Subcutaneous adipose tissue (tissue), 4 donors: ENCODE data around the gene CREB3L1. TPM values are rescaled to one million over a fixed set of nuclear protein-coding genes. Genes with fewer than 3 reads are reported as not detected.

ENCODE experiments used
- total RNA-seq, 4 donors: library from RNA; depleted of rRNA; stranded (reverse); fragments of >200 nt; gene quantifications; one replicate each; pipeline ENCODE4 v1.1.0, GENCODE V29; 2016
- TF ChIP-seq, protein P1 (sequence below): fragments of 450-650 bp; IDR thresholded peaks from one replicate; pipeline ENCODE4 v1.5.1; 2016; ENCODE audit warnings: low read depth, mild to moderate bottlenecking, control low read depth, antibody characterized with exemption, moderate library complexity

The CREB3L1 gene
- total RNA-seq, 4 donors from 2014 or later, result 0.44 to 4.9 (median 2.5) TPM

GRCh38 chr11:46307785-46308341, 30.4 kb downstream of the CREB3L1 start:
- TF ChIP-seq, protein P1, sequence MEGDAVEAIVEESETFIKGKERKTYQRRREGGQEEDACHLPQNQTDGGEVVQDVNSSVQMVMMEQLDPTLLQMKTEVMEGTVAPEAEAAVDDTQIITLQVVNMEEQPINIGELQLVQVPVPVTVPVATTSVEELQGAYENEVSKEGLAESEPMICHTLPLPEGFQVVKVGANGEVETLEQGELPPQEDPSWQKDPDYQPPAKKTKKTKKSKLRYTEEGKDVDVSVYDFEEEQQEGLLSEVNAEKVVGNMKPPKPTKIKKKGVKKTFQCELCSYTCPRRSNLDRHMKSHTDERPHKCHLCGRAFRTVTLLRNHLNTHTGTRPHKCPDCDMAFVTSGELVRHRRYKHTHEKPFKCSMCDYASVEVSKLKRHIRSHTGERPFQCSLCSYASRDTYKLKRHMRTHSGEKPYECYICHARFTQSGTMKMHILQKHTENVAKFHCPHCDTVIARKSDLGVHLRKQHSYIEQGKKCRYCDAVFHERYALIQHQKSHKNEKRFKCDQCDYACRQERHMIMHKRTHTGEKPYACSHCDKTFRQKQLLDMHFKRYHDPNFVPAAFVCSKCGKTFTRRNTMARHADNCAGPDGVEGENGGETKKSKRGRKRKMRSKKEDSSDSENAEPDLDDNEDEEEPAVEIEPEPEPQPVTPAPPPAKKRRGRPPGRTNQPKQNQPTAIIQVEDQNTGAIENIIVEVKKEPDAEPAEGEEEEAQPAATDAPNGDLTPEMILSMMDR, result no peak

DNA sequence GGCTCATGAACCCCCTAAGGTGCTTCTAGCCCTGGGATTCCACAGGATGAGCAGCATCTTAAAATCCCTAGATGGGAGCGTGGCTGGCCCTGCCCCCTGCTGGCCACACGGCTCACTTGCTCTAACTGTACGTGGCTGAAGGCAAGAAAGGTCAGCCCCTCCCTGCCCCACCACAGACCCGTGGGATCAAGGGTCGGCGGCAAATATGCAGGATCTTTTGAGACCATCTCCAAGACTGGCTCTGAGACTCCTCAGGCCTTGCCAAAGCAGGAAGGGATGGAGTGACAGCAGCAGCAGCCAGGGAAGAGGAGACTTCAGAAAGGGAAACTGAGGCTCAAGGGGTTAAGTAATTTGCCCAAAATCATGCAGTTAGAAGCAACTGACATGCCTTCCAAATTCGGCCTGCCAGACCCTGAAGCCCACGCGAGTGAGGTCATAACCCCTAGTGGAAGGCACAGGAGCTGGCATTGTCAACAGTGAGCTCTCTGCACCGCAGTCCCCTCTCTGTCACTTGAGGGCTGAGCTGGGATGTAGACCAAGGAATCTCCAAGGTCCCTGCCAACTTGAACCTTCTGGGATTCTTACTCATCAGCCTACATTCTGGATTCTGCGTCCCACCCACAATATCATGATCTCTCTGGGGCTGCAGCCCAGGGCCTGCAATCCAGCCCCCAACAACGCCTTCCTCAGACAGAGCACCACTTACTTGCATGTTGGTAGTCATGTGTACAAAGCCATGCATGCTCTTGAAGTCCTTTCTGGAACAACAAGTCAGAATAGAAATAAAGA, 31.4 kb downstream of the CREB3L1 start:
- TF ChIP-seq, protein P1, result no peak

DNA sequence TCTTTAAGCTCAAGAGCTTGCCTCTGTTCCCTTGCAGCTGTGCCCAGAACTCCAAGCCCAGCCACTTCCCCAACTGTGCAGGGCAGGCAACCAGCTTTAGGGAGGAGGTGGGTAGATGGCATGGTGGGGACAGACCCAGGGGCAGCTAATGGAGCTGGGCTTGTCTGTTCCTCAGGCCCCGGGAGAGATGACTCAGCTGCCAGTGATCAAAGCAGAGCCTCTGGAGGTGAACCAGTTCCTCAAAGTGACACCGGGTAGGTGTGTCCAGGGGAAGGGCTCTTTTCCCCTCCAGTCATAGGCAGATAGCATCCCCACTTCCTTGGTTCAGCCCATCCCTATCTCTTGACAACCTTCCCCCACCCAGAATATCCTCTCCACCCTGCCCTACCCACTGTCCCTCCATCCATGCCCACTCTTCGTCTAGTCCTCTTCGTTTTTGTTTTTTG, 32.4 kb downstream of the CREB3L1 start:
- TF ChIP-seq, protein P1, result no peak

GRCh38 chr11:46315033-46315738, 37.7 kb downstream of the CREB3L1 start:
- TF ChIP-seq, protein P1, result no peak

DNA sequence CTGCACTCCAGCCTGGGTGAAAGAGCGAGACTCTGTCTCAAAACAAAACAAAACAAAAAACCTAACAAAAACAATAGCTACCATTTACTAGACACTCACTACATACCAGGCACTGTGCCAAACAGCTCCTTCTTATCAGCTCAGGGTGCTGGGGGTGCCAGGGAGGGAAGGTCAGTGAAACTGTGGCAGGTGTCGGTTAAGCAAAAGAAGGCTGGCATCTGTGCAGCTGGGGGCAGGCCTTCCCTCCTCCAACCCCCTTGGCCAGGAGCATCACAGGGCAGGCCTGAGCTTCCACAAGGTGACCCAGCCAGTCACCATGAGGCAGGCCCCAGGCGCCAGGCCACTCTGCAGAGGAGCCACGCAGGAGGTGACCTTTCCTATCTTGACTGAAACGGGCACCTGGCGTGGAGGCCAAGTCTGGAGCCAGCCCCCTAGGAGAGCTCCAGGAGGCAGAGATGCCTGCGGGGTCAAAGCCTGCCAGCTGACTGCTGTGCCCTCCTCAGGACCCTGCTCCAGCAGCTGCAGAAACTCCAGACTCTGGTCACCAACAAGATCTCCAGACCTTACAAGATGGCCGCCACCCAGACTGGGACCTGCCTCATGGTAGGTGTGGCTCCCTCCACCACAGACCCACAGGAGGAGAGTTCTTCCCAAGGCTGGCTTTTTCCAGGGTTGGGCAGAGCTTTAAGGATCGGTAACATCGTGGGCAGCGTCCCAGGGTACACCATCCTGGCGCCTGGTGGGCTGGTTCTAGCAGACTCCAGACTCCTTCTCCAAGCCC, 38.5 kb downstream of the CREB3L1 start:
- TF ChIP-seq, protein P1, result no peak

DNA sequence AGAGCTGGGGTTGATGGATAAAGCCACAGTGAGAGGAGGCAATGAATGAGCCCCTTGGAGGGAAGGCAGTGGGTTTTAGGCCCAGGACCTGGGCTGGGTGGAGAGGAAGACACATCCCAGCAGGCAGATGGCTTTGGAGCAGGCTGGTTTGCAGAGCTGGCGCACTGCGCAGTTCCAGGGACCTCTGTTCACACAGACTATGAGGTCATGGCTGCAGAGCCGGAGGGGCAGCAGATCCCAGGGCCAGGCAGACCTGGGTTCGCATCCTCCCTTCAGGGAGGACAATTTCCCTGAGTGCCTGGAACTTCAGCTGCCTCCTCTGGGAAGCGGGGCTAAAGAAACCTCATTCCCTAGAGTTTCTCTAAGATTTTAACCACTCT, 41.6 kb downstream of the CREB3L1 start:
- TF ChIP-seq, protein P1, result no peak
